Inflammatory macrophage (primary cell): Measurements from ENCODE around the gene MIB2.

Experiments used
- DNase-seq, 2 donors: peaks; one replicate each; pipeline ENCODE4 v3.0.0-alpha.2; 2020 to 2022

MIB2 gene

DNA sequence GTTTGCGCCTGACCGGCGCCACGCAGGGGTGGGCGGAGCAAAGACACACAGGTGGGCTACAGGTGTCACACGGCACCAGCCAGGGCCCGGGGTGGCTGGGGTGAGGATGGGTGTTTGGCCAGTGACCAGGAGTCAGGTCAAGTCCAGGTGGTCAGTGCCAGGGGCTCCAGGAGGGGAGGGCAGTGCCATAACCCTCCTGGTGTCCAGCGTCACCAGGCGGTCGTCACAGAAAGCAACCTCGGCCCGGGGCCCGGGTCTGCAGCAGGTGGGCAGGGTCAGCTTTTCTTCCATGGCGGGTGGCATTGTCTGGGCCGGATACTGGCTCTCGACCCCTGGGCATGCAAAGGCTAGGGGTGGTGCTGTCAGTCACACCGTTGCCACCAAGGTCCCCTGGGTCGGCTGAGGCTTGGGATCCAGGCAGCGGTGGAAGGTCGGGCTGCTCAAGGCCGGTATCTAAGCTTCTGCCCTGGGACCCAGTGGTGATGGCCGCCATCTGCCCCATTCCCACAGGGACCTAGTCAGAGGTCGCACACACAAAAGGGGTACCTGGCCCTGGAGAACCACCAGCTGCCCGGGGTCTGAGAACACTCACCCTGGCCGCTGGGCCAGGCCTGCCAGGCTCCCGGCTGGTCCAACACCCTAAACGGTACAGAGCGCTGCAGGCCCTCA is 17.1 kb upstream of the MIB2 start:
- DNase-seq: no peak

DNA sequence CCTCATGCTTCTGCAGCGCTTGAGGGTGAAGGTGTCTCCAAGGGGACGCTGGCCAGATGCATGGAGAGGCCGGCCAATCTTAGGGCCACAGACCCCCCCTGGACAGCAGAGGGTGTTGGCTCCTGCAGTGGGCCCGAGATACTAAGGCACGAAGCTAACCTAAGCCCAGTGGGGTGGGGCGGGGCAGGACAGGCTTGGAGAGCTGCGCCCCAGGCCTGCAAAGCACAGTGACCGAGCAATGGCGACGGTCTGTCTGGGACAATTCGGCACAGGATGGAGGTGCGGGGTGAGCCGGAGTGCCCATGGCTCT is 16.6 kb upstream of the MIB2 start:
- DNase-seq: no peak

DNA sequence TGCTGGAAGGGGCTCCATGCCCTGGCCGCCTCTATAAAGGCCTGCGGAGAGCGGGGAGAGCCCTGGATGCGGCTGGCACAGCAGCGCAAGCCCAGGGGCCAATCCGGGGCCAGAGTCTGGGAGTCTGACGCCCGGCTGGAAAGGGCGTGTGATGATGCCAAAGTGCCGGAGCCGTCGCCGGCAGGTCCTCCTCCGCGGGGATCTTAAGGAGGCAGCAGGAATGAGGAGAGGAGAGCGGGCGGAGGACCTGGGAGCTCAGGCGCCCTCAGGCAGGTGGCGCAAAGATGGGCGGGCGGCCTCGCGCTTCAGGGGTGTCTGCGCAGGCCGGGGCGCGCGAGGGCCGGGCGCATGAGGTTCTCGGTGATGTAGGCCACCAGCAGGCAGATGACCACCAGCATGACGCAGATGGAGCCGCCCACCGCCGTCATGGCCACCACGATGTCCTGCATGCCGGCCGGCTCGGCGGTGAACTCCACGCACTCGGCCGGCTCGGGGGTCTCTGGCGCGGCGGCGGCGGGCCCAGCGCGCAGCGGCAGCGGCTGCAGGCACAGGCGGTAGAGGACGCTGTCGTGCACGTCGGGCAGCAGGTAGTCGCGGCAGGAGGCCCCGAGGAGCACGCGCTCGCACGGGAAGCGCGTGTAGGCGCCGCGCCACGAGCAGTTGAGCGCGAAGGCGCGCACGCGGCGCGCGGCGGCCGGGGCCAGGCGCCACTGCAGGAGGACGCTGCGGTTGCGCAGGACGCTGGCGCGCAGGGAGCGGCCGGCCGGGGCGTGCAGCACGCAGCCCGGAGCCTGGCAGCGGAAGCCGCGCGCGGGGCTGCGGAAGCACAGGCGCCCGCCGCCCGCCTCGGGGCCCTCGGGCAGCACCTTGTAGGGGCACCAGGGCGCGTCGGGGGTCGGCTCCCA is 16.0 kb upstream of the MIB2 start:
- peak; percentile 59 to 73 for DNase-seq

DNA sequence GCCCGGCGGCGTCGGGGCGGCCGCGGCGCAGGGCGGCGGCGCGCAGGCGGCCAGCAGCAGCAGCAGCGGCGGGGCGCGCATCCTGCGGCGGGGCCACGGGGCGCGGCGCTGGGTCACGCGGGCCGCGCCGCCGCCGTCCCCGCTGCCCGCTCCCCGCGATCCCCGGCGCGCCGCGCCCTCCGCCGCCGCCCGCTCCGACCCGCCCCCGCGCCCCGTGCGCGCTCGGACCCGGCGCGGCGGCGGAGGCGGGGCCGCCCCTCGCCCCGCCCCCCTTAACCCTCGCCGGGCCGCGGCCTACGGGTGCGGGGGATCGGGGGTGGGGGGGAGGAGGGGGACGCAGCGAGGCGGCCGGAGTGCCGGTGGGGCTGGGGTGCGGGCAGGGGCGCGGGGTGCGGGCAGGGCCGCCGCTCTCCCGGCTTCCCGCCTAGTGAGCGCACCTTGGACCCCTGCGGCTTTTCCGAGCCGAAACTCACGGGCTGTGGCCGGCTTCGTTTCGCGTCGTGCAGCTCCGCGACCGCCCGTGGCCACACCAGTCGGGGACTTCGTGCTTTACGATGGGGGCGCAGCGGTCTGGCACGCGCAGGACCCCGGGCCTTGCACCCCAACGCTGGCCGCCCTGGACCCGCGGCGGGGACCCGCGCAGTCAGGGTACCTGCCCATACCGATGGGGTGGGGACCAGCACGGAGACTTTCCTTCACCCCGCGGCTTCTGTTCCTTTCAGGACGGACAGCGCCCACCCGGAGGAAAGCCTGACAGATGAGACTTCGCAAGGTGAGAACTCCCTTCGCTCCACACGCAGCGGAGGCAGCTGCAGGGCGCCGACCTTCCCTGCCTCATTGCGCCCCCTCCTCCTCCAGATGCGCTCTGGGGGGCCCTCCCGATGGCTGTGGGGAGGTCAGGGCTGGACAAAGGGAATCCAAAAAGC is 15.1 kb upstream of the MIB2 start, which contains the start of gene FNDC10:
Gene FNDC10 (minus strand): TSS at position 201 of the 926 bp plus-strand sequence. CDS start 120 bp downstream, at position 81.
- DNase-seq: peak in 1 of 2 donors; percentile 35

DNA sequence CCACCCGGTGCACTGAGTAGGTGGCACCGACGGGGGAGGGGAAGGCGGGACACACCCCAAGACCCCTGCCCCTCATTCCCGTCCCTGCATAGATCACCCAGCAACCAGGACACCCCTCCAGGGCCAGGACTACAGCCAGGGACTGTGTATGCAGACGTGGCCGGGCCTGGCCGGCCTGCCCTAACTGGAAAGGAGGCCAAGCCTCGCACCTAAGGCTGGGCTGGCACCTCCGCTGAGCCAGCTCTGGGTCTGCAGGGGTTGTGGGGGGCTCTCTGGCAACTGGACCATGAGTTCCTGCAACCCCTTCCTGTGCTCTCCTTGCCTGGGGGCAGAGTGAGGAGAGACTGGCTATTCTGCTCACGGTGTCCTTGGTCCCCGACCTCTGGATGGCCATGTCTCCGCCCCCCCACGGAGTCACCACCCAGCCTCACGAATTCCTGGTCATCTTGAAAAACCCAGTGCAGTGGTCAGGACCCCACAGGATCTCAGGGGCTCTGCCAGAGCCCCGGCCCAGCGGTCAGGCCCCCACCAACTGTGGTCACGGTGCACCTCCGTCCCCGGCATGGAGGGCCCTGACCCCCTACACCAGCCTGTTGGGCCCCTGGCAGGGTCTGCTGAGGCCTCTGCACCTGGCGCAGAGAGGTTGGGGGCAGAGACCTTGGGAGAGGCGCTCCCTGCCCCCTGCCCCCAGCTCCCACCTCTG is 14.3 kb upstream of the MIB2 start:
- no peak for DNase-seq

DNA sequence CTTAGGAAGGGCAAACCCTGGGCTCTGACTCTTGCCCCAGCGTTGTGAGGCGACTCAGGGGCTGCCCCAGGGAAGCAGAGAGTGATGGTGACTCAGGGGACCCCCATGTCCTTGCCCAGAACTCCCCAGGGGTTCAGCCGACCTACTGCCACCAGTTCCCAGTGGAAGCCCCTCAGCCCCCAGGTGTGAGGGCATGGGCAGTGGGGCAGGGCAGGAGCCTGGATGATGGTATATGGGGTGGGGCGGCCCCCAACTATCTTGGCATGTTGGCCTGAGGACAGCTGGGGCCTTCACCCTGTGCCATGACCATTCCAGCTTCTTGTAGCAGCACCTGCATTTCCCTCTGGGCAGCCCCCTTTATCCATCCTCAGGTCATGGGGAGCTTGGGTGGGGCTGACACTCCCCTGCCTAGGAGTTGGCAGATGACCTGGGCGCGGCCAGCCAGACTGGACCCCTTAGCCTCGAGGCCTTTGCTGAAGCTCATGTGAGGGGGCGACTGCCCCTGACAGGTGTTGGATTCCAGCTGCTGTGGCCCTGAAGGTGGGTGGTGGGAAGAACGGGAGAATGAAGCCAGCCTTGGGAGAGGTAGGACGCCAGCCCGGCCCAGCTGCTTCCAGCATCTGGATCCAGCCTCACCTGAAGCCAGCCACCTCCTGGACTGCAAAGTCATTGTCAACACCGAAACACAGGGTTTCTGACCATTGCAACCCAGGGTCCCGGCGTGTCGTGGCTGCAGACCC is 13.6 kb upstream of the MIB2 start:
- no peak for DNase-seq

DNA sequence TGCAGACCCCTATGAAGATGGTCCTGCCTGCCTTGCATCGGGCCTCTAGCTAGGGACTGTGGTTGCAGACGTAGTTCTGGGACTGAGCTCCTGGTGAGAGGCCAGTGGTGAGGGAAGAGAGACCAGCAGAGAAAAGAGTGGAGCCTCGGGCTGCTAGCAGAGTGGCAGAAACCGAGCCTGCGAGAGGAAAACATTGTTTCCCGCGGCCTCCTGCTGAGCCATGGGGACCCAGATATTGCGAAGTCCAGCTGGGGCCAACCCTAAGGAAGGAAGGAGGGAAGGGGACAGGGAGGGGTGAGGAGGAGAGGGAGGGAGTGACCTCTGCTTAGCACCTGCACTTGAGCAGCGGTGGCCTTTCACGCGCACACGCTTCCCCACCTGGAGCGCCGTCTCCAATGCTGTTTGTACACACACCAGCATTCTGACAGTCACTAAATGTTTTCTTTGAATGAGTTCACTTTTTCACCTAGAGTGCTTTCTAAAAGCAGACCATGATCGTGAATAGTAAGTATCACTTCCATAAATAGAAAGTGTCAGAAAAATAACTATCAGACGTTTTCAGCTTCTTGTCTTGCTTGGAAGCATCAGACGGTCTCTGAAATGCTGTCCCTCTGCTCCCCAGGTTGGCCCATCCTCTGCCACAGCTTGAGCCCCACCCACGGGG is 12.9 kb upstream of the MIB2 start:
- no peak for DNase-seq

DNA sequence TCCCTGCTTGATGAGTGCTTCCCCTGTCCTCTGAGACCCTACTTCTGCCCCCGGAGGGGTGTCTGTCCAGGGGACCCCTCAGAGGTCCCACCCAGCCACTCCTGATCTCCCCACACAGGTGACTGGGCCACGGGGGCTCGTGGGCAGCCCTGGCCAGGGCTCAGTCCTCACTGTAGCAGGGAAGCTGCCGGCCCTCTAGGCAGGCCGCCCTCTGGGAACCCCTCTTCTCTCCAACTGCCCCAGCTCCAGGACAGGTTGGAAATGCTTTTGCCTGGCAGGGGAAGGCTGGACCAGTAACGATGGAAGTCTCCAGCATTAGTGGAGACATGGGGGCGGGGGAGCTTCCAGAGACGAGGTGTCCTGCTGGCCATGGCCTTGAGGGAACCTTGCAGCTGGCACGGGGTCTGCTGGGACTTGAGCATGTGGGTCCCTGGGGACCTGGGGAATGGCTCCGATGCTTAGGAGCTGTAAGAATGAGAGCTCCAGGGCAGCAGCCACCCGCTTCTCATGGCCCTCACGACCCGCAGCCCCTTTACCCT is 12.3 kb upstream of the MIB2 start:
- no peak for DNase-seq

DNA sequence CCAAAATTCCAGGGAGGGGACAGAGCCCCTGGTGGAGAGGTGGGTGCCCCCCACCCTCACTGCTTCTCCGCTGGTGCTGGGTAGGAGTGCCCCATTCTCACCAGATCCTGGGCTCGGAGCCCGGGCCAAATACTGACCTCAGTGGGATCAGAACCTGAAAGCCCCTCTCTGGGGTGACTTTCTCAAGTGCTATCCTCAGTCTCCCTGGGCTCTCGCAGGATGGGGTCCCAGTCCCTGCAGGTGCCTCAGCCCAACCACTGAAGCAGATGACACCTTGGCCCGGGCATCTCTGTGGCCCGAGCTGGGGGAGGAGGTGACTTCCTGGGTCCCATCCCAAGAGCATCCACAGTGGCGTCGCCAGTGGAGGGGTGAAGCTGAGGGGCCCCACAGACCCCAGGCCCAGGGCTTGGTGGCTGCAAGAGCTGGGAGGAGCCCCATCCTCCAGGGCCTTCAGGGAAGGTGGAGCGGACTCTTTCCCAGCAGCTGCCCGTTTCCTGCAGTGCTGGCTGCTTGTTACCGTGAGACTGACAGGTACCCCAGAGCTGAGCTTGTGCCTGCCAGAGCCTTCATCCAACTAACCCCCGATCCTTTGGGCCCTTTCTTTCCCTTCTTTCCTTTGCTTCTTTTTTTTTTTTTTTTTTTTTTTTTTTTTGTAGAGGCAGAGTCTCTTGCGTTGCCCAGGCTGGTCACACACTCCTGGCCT is 11.5 kb upstream of the MIB2 start:
- DNase-seq: no peak

DNA sequence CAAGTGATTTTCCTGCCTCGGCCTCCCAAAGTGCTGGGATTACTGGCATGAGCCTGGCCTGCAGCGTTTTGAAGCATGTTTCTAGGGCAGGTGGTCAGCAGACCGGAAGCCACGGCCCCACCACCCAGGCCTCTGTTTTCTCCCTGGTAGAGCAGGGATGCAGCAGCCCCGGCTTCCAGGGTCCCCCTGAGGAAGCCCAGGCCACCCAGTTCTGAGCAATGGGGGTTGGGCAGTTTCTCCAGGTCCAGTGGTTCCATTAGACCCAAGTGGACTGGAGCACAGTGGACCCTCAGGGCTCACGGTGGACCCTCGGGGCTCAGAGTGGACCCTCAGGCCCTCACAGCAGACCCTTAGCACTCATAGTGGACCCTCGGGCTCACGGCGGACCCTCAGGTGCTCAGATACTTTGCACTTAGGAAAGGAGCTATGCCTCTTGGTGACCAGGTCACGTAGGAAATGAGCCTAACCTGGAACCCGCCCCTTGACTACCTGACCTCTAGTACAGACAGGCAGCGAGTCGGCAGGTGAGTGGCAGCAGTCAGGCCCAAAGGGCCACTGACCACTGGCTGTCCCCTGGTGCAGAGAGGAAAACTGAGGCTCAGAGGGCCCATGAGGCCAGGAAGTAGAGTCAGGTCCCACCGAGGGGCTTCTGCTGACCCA is 10.8 kb upstream of the MIB2 start:
- DNase-seq: no peak

DNA sequence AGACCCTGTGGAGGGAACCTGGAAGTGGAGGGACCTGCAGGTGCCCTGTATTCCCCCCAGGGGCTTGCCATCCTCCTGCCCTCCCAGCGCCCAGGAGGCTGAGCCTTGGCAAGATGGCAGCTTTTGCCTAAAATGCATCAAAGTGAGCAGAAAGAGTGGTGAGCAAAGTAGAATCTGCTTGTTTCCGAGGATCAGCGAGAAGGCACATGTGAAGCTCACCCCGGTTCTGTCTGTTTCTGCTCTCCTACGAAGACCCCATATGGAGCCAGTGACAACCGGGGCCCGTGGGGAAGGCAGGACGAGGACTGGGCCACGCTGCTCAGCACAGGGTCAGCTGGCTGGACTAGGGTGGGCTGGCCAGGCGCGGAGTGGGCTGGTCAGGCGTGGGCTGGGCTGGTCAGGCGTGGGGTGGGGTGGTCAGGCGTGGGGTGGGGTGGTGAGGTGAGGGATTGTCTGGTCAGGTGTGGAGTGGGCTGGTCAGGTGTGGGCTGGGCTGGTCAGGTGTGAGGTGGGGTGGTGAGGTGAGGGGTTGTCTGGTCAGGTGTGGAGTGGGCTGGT is 10.2 kb upstream of the MIB2 start:
- DNase-seq: no peak

DNA sequence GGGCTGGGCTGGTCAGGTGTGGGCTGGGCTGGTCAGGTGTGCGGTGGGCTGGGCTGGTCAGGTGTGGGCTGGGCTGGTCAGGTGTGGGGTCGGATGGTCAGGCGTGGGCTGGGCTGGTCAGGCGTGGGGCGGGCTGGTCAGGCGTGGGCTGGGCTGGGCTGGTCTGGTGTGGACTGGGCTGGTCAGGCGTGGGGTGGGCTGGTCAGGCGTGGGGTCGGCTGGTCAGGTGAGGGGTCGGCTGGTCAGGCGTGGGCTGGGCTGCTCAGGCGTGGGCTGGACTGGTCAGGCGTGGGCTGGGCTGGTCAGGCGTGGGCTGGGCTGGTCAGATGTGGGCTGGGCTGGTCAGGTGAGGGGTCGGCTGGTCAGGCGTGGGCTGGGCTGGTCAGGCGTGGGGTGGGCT is 9.6 kb upstream of the MIB2 start:
- DNase-seq: no peak

DNA sequence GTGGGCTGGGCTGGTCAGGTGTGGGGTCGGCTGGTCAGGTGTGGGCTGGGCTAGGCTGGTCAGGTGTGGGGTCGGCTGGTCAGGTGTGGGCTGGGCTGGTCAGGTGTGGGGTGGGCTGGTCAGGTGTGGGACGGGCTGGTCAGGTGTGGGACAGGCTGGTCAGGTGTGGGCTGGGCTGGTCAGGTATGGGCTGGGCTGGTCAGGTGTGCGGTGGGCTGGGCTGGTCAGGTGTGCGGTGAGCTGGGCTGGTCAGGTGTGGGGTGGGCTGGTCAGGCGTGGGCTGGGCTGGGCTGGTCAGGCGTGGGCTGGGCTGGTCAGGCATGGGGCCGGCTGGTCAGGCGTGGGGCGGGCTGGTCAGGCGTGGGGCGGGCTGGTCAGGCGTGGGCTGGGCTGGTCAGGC is 9.1 kb upstream of the MIB2 start:
- DNase-seq: no peak

DNA sequence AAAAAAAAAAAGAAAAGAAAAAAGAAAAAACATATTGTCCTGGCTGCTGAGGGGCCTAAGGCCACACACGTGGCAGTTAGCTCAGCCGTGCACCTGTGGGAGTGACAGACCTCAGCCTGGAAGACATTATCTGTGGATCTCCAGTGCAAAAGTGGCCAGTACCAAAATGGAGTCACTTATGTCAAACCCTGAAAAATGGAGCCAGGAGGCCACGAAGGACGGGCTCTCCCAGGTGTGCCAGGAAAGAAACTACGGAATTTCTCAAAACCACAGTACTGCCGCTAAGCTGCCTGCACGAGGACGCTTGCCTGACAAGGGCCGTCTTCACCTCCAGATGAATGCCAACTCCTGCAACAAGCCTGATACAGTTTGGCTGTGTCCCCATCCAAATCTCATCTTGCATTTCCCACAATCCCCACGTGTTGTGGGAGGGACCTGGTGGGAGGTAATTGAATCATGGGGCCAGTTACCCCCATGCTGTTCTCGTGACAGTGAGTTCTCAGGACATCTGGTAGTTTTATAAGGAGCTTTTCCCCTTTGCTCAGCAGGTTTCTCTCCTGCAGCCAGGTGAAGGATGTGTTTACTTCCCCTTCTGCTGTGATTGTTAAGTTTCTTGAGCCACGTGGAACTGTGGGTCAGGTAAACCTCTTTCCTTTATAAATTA is 5.3 kb upstream of the MIB2 start:
- DNase-seq: peak; percentile 5 to 32

DNA sequence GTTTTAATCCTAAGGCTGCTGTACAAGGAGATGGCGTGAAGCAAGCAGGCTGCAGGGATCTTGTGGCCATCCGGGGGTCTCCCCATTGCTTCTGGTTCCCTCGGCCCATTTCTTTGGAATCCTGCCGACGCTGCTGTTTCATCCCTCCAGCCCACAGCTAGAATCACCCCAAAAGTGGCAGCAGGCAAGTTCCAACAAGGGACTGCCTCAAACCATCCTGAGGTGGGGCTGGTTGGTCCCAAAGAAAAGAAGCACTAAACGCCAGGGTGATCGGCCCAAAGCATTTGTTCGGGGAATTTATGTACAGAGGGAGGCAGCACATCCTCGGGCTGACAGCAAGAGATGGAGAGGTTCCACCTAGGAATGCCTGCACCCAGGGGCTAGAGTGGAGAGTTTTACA is 4.5 kb upstream of the MIB2 start:
- no peak for DNase-seq

DNA sequence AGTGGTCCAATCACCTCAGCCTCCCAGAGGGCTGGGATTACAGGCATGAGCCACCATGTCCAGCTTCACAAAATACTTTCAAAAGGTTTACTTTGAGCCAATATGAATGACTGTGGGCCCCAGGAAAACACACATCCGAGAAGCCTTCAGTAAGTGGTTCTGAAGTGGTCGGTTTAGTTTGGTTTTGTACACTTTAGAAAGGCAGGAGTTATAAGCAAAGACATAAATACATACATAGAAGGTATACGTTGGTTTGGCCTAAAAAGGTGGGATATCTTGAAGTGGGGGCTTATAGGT is 3.2 kb upstream of the MIB2 start:
- no peak for DNase-seq

DNA sequence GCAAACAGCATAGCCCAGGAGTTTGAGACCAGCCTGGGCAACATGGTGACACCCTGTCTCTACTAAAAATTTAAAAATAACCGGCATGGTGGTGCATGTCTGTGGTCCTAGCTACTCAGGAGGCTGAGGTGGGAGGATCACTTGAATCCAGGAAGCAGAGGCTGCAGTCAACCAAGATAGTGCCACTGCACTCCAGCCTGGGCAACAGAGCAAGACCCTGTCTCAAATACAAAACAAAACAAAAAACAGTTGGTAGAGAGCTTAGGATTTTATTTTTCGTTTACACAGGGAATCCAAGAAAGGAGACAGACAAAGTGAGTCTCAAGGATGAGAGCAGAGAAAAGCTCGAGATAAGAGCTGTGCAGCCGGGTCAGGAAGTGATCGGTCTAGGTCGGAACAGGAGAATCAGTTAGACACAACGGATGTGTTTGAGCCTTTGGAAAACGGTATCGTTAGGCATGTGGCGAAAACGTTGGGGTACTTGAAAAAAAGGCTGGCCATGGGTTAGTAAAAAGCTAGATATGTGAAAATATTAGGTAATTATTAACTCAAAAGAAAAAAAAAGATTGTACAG is 1.7 kb upstream of the MIB2 start:
- DNase-seq: no peak

DNA sequence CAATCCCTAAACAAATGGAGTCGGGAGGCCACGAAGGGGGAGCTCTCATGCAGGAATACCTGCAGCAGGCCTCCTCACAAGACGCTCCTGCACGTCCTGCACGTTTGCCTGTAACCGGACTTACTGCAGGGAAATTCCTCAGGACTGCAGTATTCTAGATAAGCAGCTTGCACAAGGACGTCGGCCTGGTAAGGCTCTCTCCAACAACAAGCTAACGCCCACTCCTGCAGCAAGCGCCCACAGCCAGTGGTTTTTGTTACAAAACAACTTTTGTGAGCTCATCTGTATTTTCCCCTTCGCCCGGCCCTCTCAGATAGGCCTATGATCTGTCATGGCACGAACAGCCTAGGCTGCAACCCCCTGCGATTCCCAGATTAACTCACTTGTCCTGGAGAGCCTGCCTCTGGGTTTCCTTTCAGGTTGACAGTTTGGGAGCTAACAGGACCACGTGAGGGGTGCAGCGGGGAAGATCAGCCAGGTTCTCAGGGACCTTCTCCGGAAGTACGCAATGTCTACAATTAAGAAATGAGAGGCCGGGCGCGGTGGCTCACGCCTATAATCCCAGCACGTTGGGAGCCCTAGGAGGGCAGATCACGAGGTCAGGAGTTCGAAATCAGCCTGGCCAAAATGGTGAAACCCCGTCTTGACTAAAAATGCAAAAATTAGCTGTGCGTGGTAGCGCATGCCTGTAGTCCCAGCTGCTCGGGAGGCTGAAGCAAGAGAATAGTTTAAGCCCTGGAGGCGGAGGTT is 921 bp upstream of the MIB2 start:
- DNase-seq: peak; percentile 96 to 97
